ENCODE data around the gene OXLD1.

OXLD1 gene

DNA sequence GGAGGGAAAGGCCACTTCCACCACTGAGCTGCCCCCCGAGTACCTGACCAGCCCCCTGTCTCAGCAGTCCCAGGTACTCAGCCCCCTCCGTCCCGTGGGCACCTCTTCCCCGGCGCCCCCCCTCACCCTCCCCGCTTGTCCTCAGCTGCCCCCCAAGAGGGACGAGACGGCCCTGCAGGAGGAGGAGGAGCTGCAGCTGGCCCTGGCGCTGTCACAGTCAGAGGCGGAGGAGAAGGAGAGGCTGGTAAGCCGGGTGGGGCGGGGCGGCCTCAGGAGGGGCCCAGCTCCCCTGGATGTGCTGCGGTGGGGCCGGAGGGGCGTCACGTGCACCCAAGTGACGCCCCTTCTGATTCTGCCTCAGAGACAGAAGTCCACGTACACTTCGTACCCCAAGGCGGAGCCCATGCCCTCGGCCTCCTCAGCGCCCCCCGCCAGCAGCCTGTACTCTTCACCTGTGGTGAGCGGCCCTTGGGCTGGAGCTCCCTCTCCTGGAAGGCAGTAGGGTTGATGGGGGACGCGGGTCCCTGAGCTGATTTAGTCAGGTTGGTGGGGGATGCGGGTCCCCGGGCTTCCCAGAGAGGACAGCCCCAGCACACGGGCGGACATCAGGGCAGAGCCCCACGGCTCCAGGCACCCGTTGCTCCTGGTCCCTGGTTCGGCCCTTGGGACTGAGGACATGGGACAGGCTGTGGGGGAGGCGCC lies 27.3 kb upstream of the OXLD1 start:
- H2BK5ac ChIP-seq (ENCODE audit: low read depth, low read length, poor library complexity), result no peak overlapping the region
- no peak overlapping the region for H4K8ac ChIP-seq (ENCODE audit: low read depth, low read length)
- WGBS (ENCODE audit: extremely low coverage, insufficient coverage, insufficient read length), result no CpG with 5 or more reads among the region's 35 CpGs
- no peak overlapping the region for H3K14ac ChIP-seq (ENCODE audit: low read length)
- peaks cover 94 to 99% of the 10 kb centered on the region in 2 experiments for H3K36me3 ChIP-seq (ENCODE audit: control insufficient read depth in 1 of 2, insufficient read depth in 2 of 2, low read length in 2 of 2)
- H4K12ac ChIP-seq (ENCODE audit: low read depth, low read length), result no peak overlapping the region
- no peak overlapping the region for H3K4me2 ChIP-seq (ENCODE audit: low read length)
- H3K27ac ChIP-seq (ENCODE audit: low read depth, low read length), result no peak overlapping the region
- H3K4ac ChIP-seq (ENCODE audit: low read depth, low read length), result no peak overlapping the region
- H2AK5ac ChIP-seq (ENCODE audit: low read length), result no peak overlapping the region
- no peak overlapping the region for H3K23ac ChIP-seq (ENCODE audit: low read length)
- no peaks in the 10 kb centered on the region for H3K9me3 ChIP-seq (ENCODE audit: insufficient read depth, low read depth, low read length)
- no peak overlapping the region for H3K4me3 ChIP-seq (ENCODE audit: low read depth, low read length)
- no peak overlapping the region for H2BK12ac ChIP-seq (ENCODE audit: low read length)
- H2AFZ ChIP-seq (ENCODE audit: insufficient read depth, low read length, poor library complexity), result no peak overlapping the region
- H3K79me1 ChIP-seq (ENCODE audit: low read length), result no peaks in the 10 kb centered on the region
- H3K27me3 ChIP-seq (ENCODE audit: insufficient read depth, low read length), result no peaks in the 10 kb centered on the region
- H4K91ac ChIP-seq (ENCODE audit: low read depth, low read length), result no peak overlapping the region
- no peak for DNase-seq
- H3K18ac ChIP-seq (ENCODE audit: low read length), result no peak overlapping the region
- H3K9ac ChIP-seq (ENCODE audit: low read length), result no peak overlapping the region
- H3K4me1 ChIP-seq (ENCODE audit: control insufficient read depth in 1 of 2, insufficient read depth in 2 of 2, low read length in 2 of 2), result no peaks in the 10 kb centered on the region
- no peak overlapping the region for H2BK120ac ChIP-seq (ENCODE audit: insufficient read depth, low read length, poor library complexity)
- H3K79me2 ChIP-seq (ENCODE audit: control insufficient read depth, insufficient read depth, low read length, poor library complexity), result no peaks in the 10 kb centered on the region

- Histone ChIP-seq H3K27ac (ENCODE audit: low read depth, low read length) (no peak overlapping the region), H4K12ac (ENCODE audit: low read depth, low read length) (no peak overlapping the region), H3K4me1 (ENCODE audit: control insufficient read depth in 1 of 2, insufficient read depth in 2 of 2, low read length in 2 of 2) (no peaks in the 10 kb centered on the region), H3K9ac (ENCODE audit: low read length) (no peak overlapping the region), H3K4me2 (ENCODE audit: low read length) (no peak overlapping the region), H3K18ac (ENCODE audit: low read length) (no peak overlapping the region), H3K23ac (ENCODE audit: low read length) (no peak overlapping the region), H4K91ac (ENCODE audit: low read depth, low read length) (no peak overlapping the region), H2BK120ac (ENCODE audit: insufficient read depth, low read length, poor library complexity) (no peak overlapping the region), H3K79me1 (ENCODE audit: low read length) (no peaks in the 10 kb centered on the region), H4K8ac (ENCODE audit: low read depth, low read length) (no peak overlapping the region), H3K36me3 (ENCODE audit: control insufficient read depth in 1 of 2, insufficient read depth in 2 of 2, low read length in 2 of 2) (peaks cover 97 to 99% of the 10 kb centered on the region in 2 experiments), H3K4me3 (ENCODE audit: low read depth, low read length) (no peak overlapping the region), H3K27me3 (ENCODE audit: insufficient read depth, low read length) (no peaks in the 10 kb centered on the region), H3K79me2 (ENCODE audit: control insufficient read depth, insufficient read depth, low read length, poor library complexity) (no peaks in the 10 kb centered on the region), H2AFZ (ENCODE audit: insufficient read depth, low read length, poor library complexity) (no peak overlapping the region), H3K9me3 (ENCODE audit: insufficient read depth, low read depth, low read length) (no peaks in the 10 kb centered on the region), H3K14ac (ENCODE audit: low read length) (no peak overlapping the region), H3K4ac (ENCODE audit: low read depth, low read length) (no peak overlapping the region), H2BK5ac (ENCODE audit: low read depth, low read length, poor library complexity) (no peak overlapping the region), H2BK12ac (ENCODE audit: low read length) (no peak overlapping the region), H2AK5ac (ENCODE audit: low read length) (no peak overlapping the region)
- no CpG with 5 or more reads among the region's 20 CpGs for WGBS (ENCODE audit: extremely low coverage, insufficient coverage, insufficient read length)
- DNase-seq, result no peak
These were observed 25.2 kb upstream of the OXLD1 start for GRCh38 chr17:81691608-81692007.

DNA sequence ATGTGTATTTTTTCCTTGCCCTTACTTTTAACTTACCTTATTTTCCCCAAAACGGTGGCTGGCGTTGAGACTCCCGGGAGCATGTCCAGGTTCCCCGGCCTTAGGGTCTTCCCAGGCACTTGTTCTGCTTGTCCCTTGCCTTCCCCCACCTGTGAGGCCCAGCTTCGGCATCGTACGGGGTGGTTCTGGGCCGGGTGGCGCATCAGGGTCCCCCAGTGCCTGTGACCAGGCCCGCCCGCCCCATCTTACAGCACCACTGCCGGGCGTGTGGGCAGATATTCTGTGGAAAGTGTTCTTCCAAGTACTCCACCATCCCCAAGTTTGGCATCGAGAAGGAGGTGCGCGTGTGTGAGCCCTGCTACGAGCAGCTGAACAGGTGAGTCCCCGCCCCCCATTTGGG lies 24.8 kb upstream of the OXLD1 start:
- WGBS (ENCODE audit: extremely low coverage, insufficient coverage, insufficient read length), result no CpG with 5 or more reads among the region's 18 CpGs

GRCh38 chr17:81690549-81690948 lies 24.1 kb upstream of the OXLD1 start:
- H3K4ac ChIP-seq (ENCODE audit: low read depth, low read length), result no peak overlapping the region

More for the DNA sequence above, 24.8 kb upstream of the OXLD1 start:
- no peaks in the 10 kb centered on the region for H3K79me1 ChIP-seq (ENCODE audit: low read length)
- H2BK5ac ChIP-seq (ENCODE audit: low read depth, low read length, poor library complexity), result no peak overlapping the region
- H3K27me3 ChIP-seq (ENCODE audit: insufficient read depth, low read length), result no peaks in the 10 kb centered on the region
- no peak overlapping the region for H3K9ac ChIP-seq (ENCODE audit: low read length)
- no peak overlapping the region for H2AFZ ChIP-seq (ENCODE audit: insufficient read depth, low read length, poor library complexity)
- H4K91ac ChIP-seq (ENCODE audit: low read depth, low read length), result no peak overlapping the region
- H3K79me2 ChIP-seq (ENCODE audit: control insufficient read depth, insufficient read depth, low read length, poor library complexity), result no peaks in the 10 kb centered on the region
- no peak overlapping the region for H3K23ac ChIP-seq (ENCODE audit: low read length)
- peaks cover 96 to 99% of the 10 kb centered on the region in 2 experiments for H3K36me3 ChIP-seq (ENCODE audit: control insufficient read depth in 1 of 2, insufficient read depth in 2 of 2, low read length in 2 of 2)
- H3K18ac ChIP-seq (ENCODE audit: low read length), result no peak overlapping the region
- H2BK120ac ChIP-seq (ENCODE audit: insufficient read depth, low read length, poor library complexity), result no peak overlapping the region
- no peak overlapping the region for H3K4me2 ChIP-seq (ENCODE audit: low read length)
- H3K4me1 ChIP-seq (ENCODE audit: control insufficient read depth in 1 of 2, insufficient read depth in 2 of 2, low read length in 2 of 2), result no peaks in the 10 kb centered on the region
- H2AK5ac ChIP-seq (ENCODE audit: low read length), result no peak overlapping the region
- no peak for DNase-seq
- H3K4ac ChIP-seq (ENCODE audit: low read depth, low read length), result no peak overlapping the region
- no peaks in the 10 kb centered on the region for H3K9me3 ChIP-seq (ENCODE audit: insufficient read depth, low read depth, low read length)
- H4K8ac ChIP-seq (ENCODE audit: low read depth, low read length), result no peak overlapping the region
- H3K27ac ChIP-seq (ENCODE audit: low read depth, low read length), result no peak overlapping the region
- H3K4me3 ChIP-seq (ENCODE audit: low read depth, low read length), result no peak overlapping the region
- no peak overlapping the region for H3K14ac ChIP-seq (ENCODE audit: low read length)
- H2BK12ac ChIP-seq (ENCODE audit: low read length), result no peak overlapping the region
- no peak overlapping the region for H4K12ac ChIP-seq (ENCODE audit: low read depth, low read length)

More at GRCh38 chr17:81690549-81690948, 24.1 kb upstream of the OXLD1 start:
- no peak overlapping the region for H3K23ac ChIP-seq (ENCODE audit: low read length)
- no peak for DNase-seq
- no peak overlapping the region for H3K18ac ChIP-seq (ENCODE audit: low read length)
- no peak overlapping the region for H3K9ac ChIP-seq (ENCODE audit: low read length)
- no peak overlapping the region for H3K14ac ChIP-seq (ENCODE audit: low read length)
- no peak overlapping the region for H4K91ac ChIP-seq (ENCODE audit: low read depth, low read length)
- no peaks in the 10 kb centered on the region for H3K9me3 ChIP-seq (ENCODE audit: insufficient read depth, low read depth, low read length)
- no peak overlapping the region for H2AFZ ChIP-seq (ENCODE audit: insufficient read depth, low read length, poor library complexity)
- H3K4me2 ChIP-seq (ENCODE audit: low read length), result no peak overlapping the region
- no peak overlapping the region for H2BK12ac ChIP-seq (ENCODE audit: low read length)
- H2BK5ac ChIP-seq (ENCODE audit: low read depth, low read length, poor library complexity), result no peak overlapping the region
- H3K79me2 ChIP-seq (ENCODE audit: control insufficient read depth, insufficient read depth, low read length, poor library complexity), result no peaks in the 10 kb centered on the region
- H3K79me1 ChIP-seq (ENCODE audit: low read length), result no peaks in the 10 kb centered on the region
- H3K4me1 ChIP-seq (ENCODE audit: control insufficient read depth in 1 of 2, insufficient read depth in 2 of 2, low read length in 2 of 2), result no peaks in the 10 kb centered on the region
- H3K27ac ChIP-seq (ENCODE audit: low read depth, low read length), result no peak overlapping the region
- no peak overlapping the region for H4K12ac ChIP-seq (ENCODE audit: low read depth, low read length)
- H3K4me3 ChIP-seq (ENCODE audit: low read depth, low read length), result no peak overlapping the region
- no peak overlapping the region for H2BK120ac ChIP-seq (ENCODE audit: insufficient read depth, low read length, poor library complexity)
- H3K36me3 ChIP-seq (ENCODE audit: control insufficient read depth in 1 of 2, insufficient read depth in 2 of 2, low read length in 2 of 2), result peaks cover 94 to 99% of the 10 kb centered on the region in 2 experiments
- no peaks in the 10 kb centered on the region for H3K27me3 ChIP-seq (ENCODE audit: insufficient read depth, low read length)
- WGBS (ENCODE audit: extremely low coverage, insufficient coverage, insufficient read length), result no CpG with 5 or more reads among the region's 17 CpGs
- H2AK5ac ChIP-seq (ENCODE audit: low read length), result no peak overlapping the region
- H4K8ac ChIP-seq (ENCODE audit: low read depth, low read length), result no peak overlapping the region
